Activated CD4-positive, CD25-positive, alpha-beta regulatory T cell treated with anti-CD3 and anti-CD28 coated beads, Interleukin-2, amount 50 U/mL, for 16 hours (primary cell): ENCODE measurements around the gene COPE.
"Not testable (repeated sequence)": the region's sequence is repeated elsewhere in the genome, so short reads cannot be mapped to it uniquely, and the experiment has no call there.

ENCODE experiments used
- DNase-seq: peaks from one replicate; pipeline ENCODE4 v3.0.0-alpha.2; 2020; ENCODE audit warnings: low read depth, low spot score

The COPE gene

GRCh38 chr19:18908917-18909619 lies 10.1 kb downstream of the COPE start:
- DNase-seq: no peak

GRCh38 chr19:18906605-18907519 lies 12.3 kb downstream of the COPE start:
- DNase-seq: no peak

- DNase-seq: no peak
These were observed 13.5 kb downstream of the COPE start for GRCh38 chr19:18905513-18906236.

- no peak for DNase-seq
These were observed 14.1 kb downstream of the COPE start for GRCh38 chr19:18905058-18905456.

- no peak for DNase-seq
These were observed 14.7 kb downstream of the COPE start for GRCh38 chr19:18904334-18905057.

- no peak for DNase-seq
These were observed 15.8 kb downstream of the COPE start for GRCh38 chr19:18903156-18904037.

- DNase-seq: not testable (repeated sequence)
These were observed 16.7 kb downstream of the COPE start for GRCh38 chr19:18902519-18902918.

GRCh38 chr19:18901491-18901890 lies 17.7 kb downstream of the COPE start:
- DNase-seq: no peak

- no peak for DNase-seq
These were observed 18.3 kb downstream of the COPE start for GRCh38 chr19:18900700-18901481.

- DNase-seq: no peak
These were observed 19.3 kb downstream of the COPE start for GRCh38 chr19:18899624-18900560.

- no peak for DNase-seq
These were observed 20.4 kb downstream of the COPE start for GRCh38 chr19:18898607-18899408.

GRCh38 chr19:18898081-18898606 lies 21.0 kb downstream of the COPE start:
- DNase-seq: no peak

- DNase-seq: no peak
These were observed 21.8 kb downstream of the COPE start for GRCh38 chr19:18897094-18898029.

GRCh38 chr19:18896421-18896841 lies 22.8 kb downstream of the COPE start:
- DNase-seq: no peak

GRCh38 chr19:18895824-18896341 lies 23.3 kb downstream of the COPE start, which contains the start of gene CERS1:
Gene CERS1 (minus strand): TSS chr19:18896158. CDS start chr19:18896072, 86 bp downstream.
- DNase-seq: no peak
